Activated naive CD8-positive, alpha-beta T cell treated with anti-CD3 and anti-CD28 coated beads, Interleukin-2, amount 10 ng/mL, durations not matched to agents 7 days and 5 days (primary cell): ENCODE results near the gene PRRT1. TPM values are rescaled to one million over a fixed set of nuclear protein-coding genes. Genes with fewer than 3 reads are reported as not detected.

ENCODE experiments used
- ATAC-seq: fragments of 150-1000 bp; cut with Tn5 transposase; one replicate; pipeline ENCODE4 v1.10.0; 2021; ENCODE audit warnings: low read depth, moderate library complexity
- POLR2A ChIA-PET: fragments of 350-600 bp; sonication (Branson Sonifier 250); formaldehyde crosslinking; loops from one replicate; lab custom pipeline; 2021; ENCODE audit warnings: antibody characterized with exemption; lab: Charles Lee
- DNase-seq: peaks from one replicate; pipeline ENCODE4 v3.0.0; 2021
- H3K27ac Mint-ChIP-seq: one replicate; pipeline ENCODE4 v1.8.0; 2022; ENCODE audit warnings: mild to moderate bottlenecking, mixed read lengths
- H3K27me3 Mint-ChIP-seq: one replicate; pipeline ENCODE4 v1.8.0; 2022; ENCODE audit warnings: mild to moderate bottlenecking, moderate library complexity, mixed read lengths
- H3K36me3 Mint-ChIP-seq: one replicate; pipeline ENCODE4 v1.8.0; 2021; ENCODE audit warnings: mild to moderate bottlenecking, mixed read lengths
- H3K4me1 Mint-ChIP-seq: one replicate; pipeline ENCODE4 v1.8.0; 2021; ENCODE audit warnings: mixed read lengths
- H3K4me3 Mint-ChIP-seq: one replicate; pipeline ENCODE4 v1.8.0; 2022; ENCODE audit warnings: mild to moderate bottlenecking, moderate library complexity, mixed read lengths
- H3K9me3 Mint-ChIP-seq: one replicate; pipeline ENCODE4 v1.8.0; 2021; ENCODE audit warnings: mixed read lengths
- total RNA-seq, 2 experiments: library from RNA; stranded (reverse); gene quantifications; one replicate each; pipeline ENCODE4 v1.2.3, GENCODE V29; 2021

PRRT1 gene
- total RNA-seq, 2 experiments from 2014 or later, result 1.1 to 1.2 TPM

- POLR2A ChIA-PET, result interaction anchor here (0.8 to 2.6 kb wide), 7 partner anchors 14 to 205 kb away, joined by 3 to 20 read pairs (median 7); partner anchors contain the start of genes ATF6B, DXO, FKBPL and GPSM3
- DNase-seq (no peak), ATAC-seq (no peak)
- peak overlapping the region; percentile 98 for H3K27ac Mint-ChIP-seq
- H3K4me1 Mint-ChIP-seq, result peaks cover 54% of the 10 kb centered on the region
- H3K27me3 Mint-ChIP-seq, result no peaks in the 10 kb centered on the region
- no peaks in the 10 kb centered on the region for H3K9me3 Mint-ChIP-seq
- peak overlapping the region; percentile 97 for H3K4me3 Mint-ChIP-seq
- peaks cover 18% of the 10 kb centered on the region for H3K36me3 Mint-ChIP-seq
Observed at GRCh38 chr6:32176476-32177182, 24.9 kb upstream of the PRRT1 start.

GRCh38 chr6:32175711-32176475 lies 24.2 kb upstream of the PRRT1 start, which contains the start of gene AGPAT1:
TSS of gene AGPAT1 (minus strand) at chr6:32176084. CDS start at chr6:32171496, 4,588 bp downstream.
- H3K27ac Mint-ChIP-seq, result peak within 1 kb of the TSS; percentile 98
- ATAC-seq (peak; percentile 39), DNase-seq (peak; percentile 92)
- H3K36me3 Mint-ChIP-seq, result peaks cover 21% of the 10 kb centered on the region
- H3K27me3 Mint-ChIP-seq, result no peaks in the 10 kb centered on the region
- H3K4me3 Mint-ChIP-seq, result peak within 1 kb of the TSS; percentile 97
- no peaks in the 10 kb centered on the region for H3K9me3 Mint-ChIP-seq
- POLR2A ChIA-PET, result interaction anchor here (0.8 to 2.6 kb wide), 6 partner anchors 15 to 204 kb away, joined by 3 to 20 read pairs (median 10); partner anchors contain the start of genes ATF6B, DXO, FKBPL and GPSM3
- peaks cover 54% of the 10 kb centered on the region for H3K4me1 Mint-ChIP-seq

GRCh38 chr6:32175322-32175710 lies 23.6 kb upstream of the PRRT1 start:
- Mint-ChIP-seq H3K27ac (peak overlapping the region; percentile 83), H3K4me1 (peaks cover 50% of the 10 kb centered on the region), H3K4me3 (peak overlapping the region; percentile 97), H3K36me3 (peaks cover 17% of the 10 kb centered on the region), H3K27me3 (no peaks in the 10 kb centered on the region), H3K9me3 (no peaks in the 10 kb centered on the region)
- DNase-seq (no peak), ATAC-seq (no peak)
- POLR2A ChIA-PET, result no interaction called here

- Mint-ChIP-seq H3K27ac (no peak overlapping the region), H3K36me3 (peaks cover 18% of the 10 kb centered on the region), H3K27me3 (no peaks in the 10 kb centered on the region), H3K4me1 (peaks cover 46% of the 10 kb centered on the region), H3K4me3 (peak overlapping the region; percentile 97), H3K9me3 (no peaks in the 10 kb centered on the region)
- POLR2A ChIA-PET, result interaction anchor here (1.0 to 2.6 kb wide), 2 partner anchors 17 to 21 kb away, joined by 3 to 6 read pairs; no protein-coding TSS in a partner anchor
- no peak for DNase-seq
- no peak for ATAC-seq
Observed at GRCh38 chr6:32174416-32174815, 22.7 kb upstream of the PRRT1 start.

- peaks cover 14% of the 10 kb centered on the region for H3K36me3 Mint-ChIP-seq
- ATAC-seq (no peak), DNase-seq (no peak)
- POLR2A ChIA-PET, result interaction anchor here (1.0 to 2.6 kb wide), 2 partner anchors 18 to 22 kb away, joined by 3 to 6 read pairs; no protein-coding TSS in a partner anchor
- peaks cover 37% of the 10 kb centered on the region for H3K4me1 Mint-ChIP-seq
- peak overlapping the region; percentile 26 for H3K4me3 Mint-ChIP-seq
- H3K9me3 Mint-ChIP-seq, result no peaks in the 10 kb centered on the region
- no peaks in the 10 kb centered on the region for H3K27me3 Mint-ChIP-seq
- H3K27ac Mint-ChIP-seq, result peak overlapping the region; percentile 49
Observed at GRCh38 chr6:32173051-32173727, 21.4 kb upstream of the PRRT1 start.

- H3K36me3 Mint-ChIP-seq, result peaks cover 17% of the 10 kb centered on the region
- POLR2A ChIA-PET, result interaction anchor here (1.4 kb wide), 1 partner anchor 24 kb away, joined by 4 read pairs; no protein-coding TSS in a partner anchor
- no peak overlapping the region for H3K27ac Mint-ChIP-seq
- no peak for DNase-seq
- no peaks in the 10 kb centered on the region for H3K9me3 Mint-ChIP-seq
- no peak overlapping the region for H3K4me3 Mint-ChIP-seq
- peaks cover 25% of the 10 kb centered on the region for H3K4me1 Mint-ChIP-seq
- H3K27me3 Mint-ChIP-seq, result no peaks in the 10 kb centered on the region
- no peak for ATAC-seq
Observed at GRCh38 chr6:32171234-32171633, 19.5 kb upstream of the PRRT1 start.

- ATAC-seq, result no peak
- Mint-ChIP-seq H3K4me3 (no peak overlapping the region), H3K9me3 (no peaks in the 10 kb centered on the region), H3K36me3 (peaks cover 20% of the 10 kb centered on the region), H3K27ac (no peak overlapping the region), H3K27me3 (no peaks in the 10 kb centered on the region), H3K4me1 (peaks cover 21% of the 10 kb centered on the region)
- POLR2A ChIA-PET, result interaction anchor here (1.4 to 1.8 kb wide), 2 partner anchors 20 to 25 kb away, joined by 4 read pairs; partner anchors contain the start of gene PBX2
- DNase-seq, result no peak
Observed at GRCh38 chr6:32170294-32170693, 18.6 kb upstream of the PRRT1 start.

GRCh38 chr6:32168807-32169591 lies 17.3 kb upstream of the PRRT1 start:
- ATAC-seq, result no peak
- H3K27me3 Mint-ChIP-seq, result no peaks in the 10 kb centered on the region
- H3K36me3 Mint-ChIP-seq, result peaks cover 19% of the 10 kb centered on the region
- POLR2A ChIA-PET, result interaction anchor here (0.8 to 1.8 kb wide), 2 partner anchors 21 to 23 kb away, joined by 3 to 4 read pairs; partner anchors contain the start of genes GPSM3 and PBX2
- no peak overlapping the region for H3K4me3 Mint-ChIP-seq
- peaks cover 15% of the 10 kb centered on the region for H3K4me1 Mint-ChIP-seq
- no peaks in the 10 kb centered on the region for H3K9me3 Mint-ChIP-seq
- DNase-seq, result no peak
- H3K27ac Mint-ChIP-seq, result no peak overlapping the region

GRCh38 chr6:32168350-32168749 lies 16.6 kb upstream of the PRRT1 start:
- Mint-ChIP-seq H3K9me3 (no peaks in the 10 kb centered on the region), H3K36me3 (peaks cover 19% of the 10 kb centered on the region), H3K4me3 (no peak overlapping the region), H3K27me3 (no peaks in the 10 kb centered on the region), H3K27ac (no peak overlapping the region), H3K4me1 (peaks cover 8% of the 10 kb centered on the region)
- DNase-seq, result no peak
- no peak for ATAC-seq
- POLR2A ChIA-PET, result no interaction called here

GRCh38 chr6:32167761-32168262 lies 16.1 kb upstream of the PRRT1 start:
- H3K4me3 Mint-ChIP-seq, result no peak overlapping the region

GRCh38 chr6:32167154-32167760 lies 15.5 kb upstream of the PRRT1 start:
- no peak overlapping the region for H3K27ac Mint-ChIP-seq
- no peak overlapping the region for H3K4me3 Mint-ChIP-seq
- ATAC-seq (no peak), DNase-seq (no peak)
- no peaks in the 10 kb centered on the region for H3K27me3 Mint-ChIP-seq
- peaks cover 21% of the 10 kb centered on the region for H3K36me3 Mint-ChIP-seq
- H3K4me1 Mint-ChIP-seq, result no peaks in the 10 kb centered on the region
- POLR2A ChIA-PET, result no interaction called here
- H3K9me3 Mint-ChIP-seq, result no peaks in the 10 kb centered on the region

More at GRCh38 chr6:32167761-32168262, 16.1 kb upstream of the PRRT1 start:
- ATAC-seq, result no peak
- POLR2A ChIA-PET, result no interaction called here
- Mint-ChIP-seq H3K27me3 (no peaks in the 10 kb centered on the region), H3K4me1 (peaks cover 3% of the 10 kb centered on the region), H3K9me3 (no peaks in the 10 kb centered on the region), H3K36me3 (peaks cover 19% of the 10 kb centered on the region), H3K27ac (no peak overlapping the region)
- no peak for DNase-seq
